ENCODE data around the gene RFX8.
"Not testable (repeated sequence)": the region's sequence is repeated elsewhere in the genome, so short reads cannot be mapped to it uniquely, and the experiment has no call there.

Gene RFX8

DNA sequence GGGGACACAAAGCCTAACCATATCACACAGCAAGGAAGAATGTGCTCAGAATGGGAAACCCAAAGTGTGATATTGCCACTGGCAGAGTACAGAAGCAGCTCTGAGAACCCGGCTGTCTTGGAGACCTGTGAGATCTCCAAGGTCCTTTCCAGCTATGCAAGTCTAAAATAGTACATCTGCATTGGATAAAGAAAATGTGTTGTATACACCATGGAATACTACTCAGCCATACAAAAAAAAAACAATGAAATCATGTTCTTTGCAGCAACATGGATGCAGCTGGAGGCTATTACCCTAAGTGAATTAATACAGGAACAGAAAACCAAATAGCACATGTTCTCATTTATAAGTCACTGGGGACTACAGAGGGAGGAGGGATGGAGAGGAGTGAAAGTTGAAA lies 36.5 kb upstream of the RFX8 start:
- H3K4me3 ChIP-seq (ENCODE audit: insufficient read depth, low read depth, low read length): no peak overlapping the region
- 82 to 96% methylated on average over 1 of the region's 1 CpG for WGBS, 2 experiments
- no peaks in the 10 kb centered on the region for H3K36me3 ChIP-seq (ENCODE audit: control insufficient read depth, insufficient read depth, low read length)
- no peak overlapping the region for H3K27ac ChIP-seq (ENCODE audit: insufficient read depth, low read depth, low read length, poor library complexity, severe bottlenecking)
- H3K27me3 ChIP-seq (ENCODE audit: control insufficient read depth, insufficient read depth, low read length, poor library complexity, severe bottlenecking): no peaks in the 10 kb centered on the region
- no peaks in the 10 kb centered on the region for H3K9me3 ChIP-seq (ENCODE audit: control insufficient read depth, low read length)
- H3K4me1 ChIP-seq (ENCODE audit: control insufficient read depth, insufficient read depth, low read length): no peaks in the 10 kb centered on the region

GRCh38 chr2:101509499-101510284 lies 34.8 kb upstream of the RFX8 start:
- whole genome bisulfite sequencing, 2 experiments: 92 to 93% methylated on average over 8 of the region's 8 CpGs
- H3K4me1 ChIP-seq (ENCODE audit: control insufficient read depth, insufficient read depth, low read length): no peaks in the 10 kb centered on the region
- H3K36me3 ChIP-seq (ENCODE audit: control insufficient read depth, insufficient read depth, low read length): no peaks in the 10 kb centered on the region
- no peak overlapping the region for H3K4me3 ChIP-seq (ENCODE audit: insufficient read depth, low read depth, low read length)
- H3K27ac ChIP-seq (ENCODE audit: insufficient read depth, low read depth, low read length, poor library complexity, severe bottlenecking): no peak overlapping the region
- H3K27me3 ChIP-seq (ENCODE audit: control insufficient read depth, insufficient read depth, low read length, poor library complexity, severe bottlenecking): no peaks in the 10 kb centered on the region
- no peaks in the 10 kb centered on the region for H3K9me3 ChIP-seq (ENCODE audit: control insufficient read depth, low read length)

- H3K4me1 ChIP-seq (ENCODE audit: control insufficient read depth, insufficient read depth, low read length): no peaks in the 10 kb centered on the region
- H3K27ac ChIP-seq (ENCODE audit: insufficient read depth, low read depth, low read length, poor library complexity, severe bottlenecking): no peak overlapping the region
- H3K9me3 ChIP-seq (ENCODE audit: control insufficient read depth, low read length): no peaks in the 10 kb centered on the region
- H3K4me3 ChIP-seq (ENCODE audit: insufficient read depth, low read depth, low read length): no peak overlapping the region
- 94 to 95% methylated on average over 5 of the region's 5 CpGs for WGBS, 2 experiments
- no peaks in the 10 kb centered on the region for H3K27me3 ChIP-seq (ENCODE audit: control insufficient read depth, insufficient read depth, low read length, poor library complexity, severe bottlenecking)
- H3K36me3 ChIP-seq (ENCODE audit: control insufficient read depth, insufficient read depth, low read length): no peaks in the 10 kb centered on the region
Observed at GRCh38 chr2:101508636-101509035, 33.7 kb upstream of the RFX8 start.

GRCh38 chr2:101505276-101505675 lies 30.4 kb upstream of the RFX8 start:
- not testable (repeated sequence) for H3K27me3 ChIP-seq (ENCODE audit: control insufficient read depth, insufficient read depth, low read length, poor library complexity, severe bottlenecking); H3K27ac ChIP-seq (ENCODE audit: insufficient read depth, low read depth, low read length, poor library complexity, severe bottlenecking); H3K9me3 ChIP-seq (ENCODE audit: control insufficient read depth, low read length); H3K36me3 ChIP-seq (ENCODE audit: control insufficient read depth, insufficient read depth, low read length); H3K4me1 ChIP-seq (ENCODE audit: control insufficient read depth, insufficient read depth, low read length); H3K4me3 ChIP-seq (ENCODE audit: insufficient read depth, low read depth, low read length)
- WGBS, 2 experiments: 97 to 100% methylated on average over 1 to 2 of the region's 4 CpGs

- H3K27me3 ChIP-seq (ENCODE audit: control insufficient read depth, insufficient read depth, low read length, poor library complexity, severe bottlenecking); H3K9me3 ChIP-seq (ENCODE audit: control insufficient read depth, low read length); H3K4me1 ChIP-seq (ENCODE audit: control insufficient read depth, insufficient read depth, low read length); H3K27ac ChIP-seq (ENCODE audit: insufficient read depth, low read depth, low read length, poor library complexity, severe bottlenecking); H3K4me3 ChIP-seq (ENCODE audit: insufficient read depth, low read depth, low read length); H3K36me3 ChIP-seq (ENCODE audit: control insufficient read depth, insufficient read depth, low read length): not testable (repeated sequence)
- 78 to 89% methylated on average over 5 to 6 of the region's 8 CpGs for WGBS, 2 experiments
Observed at GRCh38 chr2:101504744-101505143, 29.8 kb upstream of the RFX8 start.

DNA sequence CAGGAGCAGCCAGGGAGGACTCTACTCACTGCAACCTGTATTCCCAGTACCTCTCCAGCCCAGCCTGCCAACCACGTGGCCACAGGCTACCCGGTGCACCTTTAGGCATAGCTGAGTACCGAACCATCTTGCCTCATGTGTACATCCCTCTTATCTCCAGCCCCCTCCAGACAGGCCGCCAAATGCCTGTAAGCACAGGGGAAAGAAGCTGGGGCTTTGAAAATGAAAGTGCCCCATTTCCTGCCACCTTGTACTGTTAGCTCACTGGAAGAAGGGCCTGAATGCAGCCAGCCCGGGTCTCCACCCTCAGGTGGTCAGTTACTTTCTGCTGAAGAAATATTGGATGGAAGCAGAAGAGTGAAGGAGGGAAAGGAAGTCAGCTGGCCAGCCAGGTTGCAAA lies 27.2 kb upstream of the RFX8 start:
- no peaks in the 10 kb centered on the region for H3K4me1 ChIP-seq (ENCODE audit: control insufficient read depth, insufficient read depth, low read length)
- no peaks in the 10 kb centered on the region for H3K27me3 ChIP-seq (ENCODE audit: control insufficient read depth, insufficient read depth, low read length, poor library complexity, severe bottlenecking)
- no peak overlapping the region for H3K4me3 ChIP-seq (ENCODE audit: insufficient read depth, low read depth, low read length)
- no peaks in the 10 kb centered on the region for H3K9me3 ChIP-seq (ENCODE audit: control insufficient read depth, low read length)
- WGBS, 2 experiments: 86 to 90% methylated on average over 5 of the region's 5 CpGs
- H3K36me3 ChIP-seq (ENCODE audit: control insufficient read depth, insufficient read depth, low read length): no peaks in the 10 kb centered on the region
- H3K27ac ChIP-seq (ENCODE audit: insufficient read depth, low read depth, low read length, poor library complexity, severe bottlenecking): no peak overlapping the region

DNA sequence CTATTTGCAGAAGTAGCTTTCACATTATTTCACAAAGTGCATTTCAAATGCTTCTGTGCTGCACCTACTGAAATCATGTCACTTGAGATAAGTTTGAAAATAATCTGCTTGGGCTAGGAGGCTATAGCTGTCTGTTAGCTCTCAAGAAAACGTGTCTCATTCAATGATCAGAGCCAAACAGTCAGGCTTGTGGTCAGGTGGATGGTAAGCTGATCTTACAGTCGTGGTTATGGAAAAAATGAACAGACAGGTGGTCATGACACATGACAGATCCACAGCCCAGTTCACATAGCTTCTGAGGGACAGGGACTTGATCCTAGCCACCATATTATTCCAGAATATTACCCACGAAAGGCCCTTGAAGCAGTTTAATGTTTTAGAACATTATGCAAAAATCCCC lies 26.5 kb upstream of the RFX8 start:
- Histone ChIP-seq H3K27ac (ENCODE audit: insufficient read depth, low read depth, low read length, poor library complexity, severe bottlenecking) (no peak overlapping the region), H3K4me3 (ENCODE audit: insufficient read depth, low read depth, low read length) (no peak overlapping the region), H3K27me3 (ENCODE audit: control insufficient read depth, insufficient read depth, low read length, poor library complexity, severe bottlenecking) (no peaks in the 10 kb centered on the region), H3K4me1 (ENCODE audit: control insufficient read depth, insufficient read depth, low read length) (no peaks in the 10 kb centered on the region), H3K36me3 (ENCODE audit: control insufficient read depth, insufficient read depth, low read length) (no peaks in the 10 kb centered on the region), H3K9me3 (ENCODE audit: control insufficient read depth, low read length) (no peaks in the 10 kb centered on the region)
- 85 to 93% methylated on average over 3 of the region's 3 CpGs for WGBS, 2 experiments

DNA sequence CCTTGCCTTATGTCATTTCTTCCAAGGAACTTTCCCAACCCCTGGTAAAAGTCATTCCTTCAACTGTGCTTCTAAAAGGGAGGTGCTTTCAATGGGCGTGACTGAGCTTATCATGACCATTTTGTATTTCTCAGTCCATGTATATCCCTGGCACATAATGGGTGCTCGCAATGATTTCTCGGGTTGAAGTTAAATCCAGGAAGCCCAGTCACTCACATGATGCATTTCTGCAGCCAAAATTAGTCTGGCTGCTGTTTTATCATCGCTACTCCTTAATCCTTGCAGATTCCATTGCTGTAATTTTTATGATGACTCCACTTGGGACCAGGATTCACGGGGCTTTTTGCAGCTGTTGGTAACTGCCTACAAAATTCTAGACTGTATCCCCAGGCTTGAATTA lies 25.9 kb upstream of the RFX8 start:
- Histone ChIP-seq H3K27ac (ENCODE audit: insufficient read depth, low read depth, low read length, poor library complexity, severe bottlenecking) (no peak overlapping the region), H3K27me3 (ENCODE audit: control insufficient read depth, insufficient read depth, low read length, poor library complexity, severe bottlenecking) (no peaks in the 10 kb centered on the region), H3K4me1 (ENCODE audit: control insufficient read depth, insufficient read depth, low read length) (no peaks in the 10 kb centered on the region), H3K9me3 (ENCODE audit: control insufficient read depth, low read length) (no peaks in the 10 kb centered on the region), H3K36me3 (ENCODE audit: control insufficient read depth, insufficient read depth, low read length) (no peaks in the 10 kb centered on the region), H3K4me3 (ENCODE audit: insufficient read depth, low read depth, low read length) (no peak overlapping the region)
- WGBS, 2 experiments: 89 to 94% methylated on average over 5 of the region's 5 CpGs

GRCh38 chr2:101500180-101500579 lies 25.3 kb upstream of the RFX8 start:
- H3K9me3 ChIP-seq (ENCODE audit: control insufficient read depth, low read length): no peaks in the 10 kb centered on the region
- H3K4me1 ChIP-seq (ENCODE audit: control insufficient read depth, insufficient read depth, low read length): no peaks in the 10 kb centered on the region
- no peak overlapping the region for H3K4me3 ChIP-seq (ENCODE audit: insufficient read depth, low read depth, low read length)
- no peak overlapping the region for H3K27ac ChIP-seq (ENCODE audit: insufficient read depth, low read depth, low read length, poor library complexity, severe bottlenecking)
- H3K27me3 ChIP-seq (ENCODE audit: control insufficient read depth, insufficient read depth, low read length, poor library complexity, severe bottlenecking): no peaks in the 10 kb centered on the region
- WGBS, 2 experiments: 95 to 99% methylated on average over 2 of the region's 2 CpGs
- H3K36me3 ChIP-seq (ENCODE audit: control insufficient read depth, insufficient read depth, low read length): no peaks in the 10 kb centered on the region

DNA sequence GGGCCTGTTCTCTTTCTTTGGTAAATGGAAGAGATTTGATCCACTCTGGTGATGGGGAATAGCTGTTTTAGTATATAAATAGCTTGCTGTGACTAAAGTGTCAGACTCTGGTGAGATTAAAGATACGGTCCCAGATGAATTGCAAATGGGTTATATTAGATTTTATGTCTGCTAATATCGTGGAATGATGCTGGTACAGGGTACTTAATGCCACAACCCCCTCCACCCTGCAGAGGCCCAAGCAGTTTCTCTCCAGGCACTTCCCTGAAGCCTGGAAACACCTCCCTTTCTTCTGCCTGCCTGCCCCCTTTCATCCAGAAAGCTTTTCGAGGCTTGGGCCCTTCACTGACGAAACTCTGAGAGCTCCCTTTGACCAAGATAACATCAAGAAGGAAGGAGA lies 21.4 kb upstream of the RFX8 start:
- Histone ChIP-seq H3K9me3 (ENCODE audit: control insufficient read depth, low read length) (no peaks in the 10 kb centered on the region), H3K4me1 (ENCODE audit: control insufficient read depth, insufficient read depth, low read length) (no peaks in the 10 kb centered on the region), H3K27ac (ENCODE audit: insufficient read depth, low read depth, low read length, poor library complexity, severe bottlenecking) (no peak overlapping the region), H3K36me3 (ENCODE audit: control insufficient read depth, insufficient read depth, low read length) (no peaks in the 10 kb centered on the region), H3K27me3 (ENCODE audit: control insufficient read depth, insufficient read depth, low read length, poor library complexity, severe bottlenecking) (no peaks in the 10 kb centered on the region), H3K4me3 (ENCODE audit: insufficient read depth, low read depth, low read length) (no peak overlapping the region)
- 79 to 82% methylated on average over 4 of the region's 4 CpGs for WGBS, 2 experiments

Data from ectodermal cell (in vitro differentiated cells).